Neural cell (in vitro differentiated cells): ENCODE data around the gene APLNR.

Source experiments
- EP300 ChIP-seq: fragments of 450-650 bp; conservative IDR thresholded peaks from 2 replicates; pipeline ENCODE4 v1.6.1; 2014; ENCODE audit warnings: antibody characterized with exemption, mild to moderate bottlenecking, moderate library complexity; ENCODE audit not compliant: poor library complexity, severe bottlenecking
- EZH2 ChIP-seq: fragments of 200-600, 300-800 bp; shearing (Covaris generic), sonication (generic); IDR thresholded peaks from 2 replicates; pipeline ENCODE4 v1.6.1; 2014; ENCODE audit warnings: antibody characterized with exemption, low read length, borderline replicate concordance, mild to moderate bottlenecking; ENCODE audit not compliant: insufficient read depth, poor library complexity, severe bottlenecking
- MXI1 ChIP-seq: fragments of 450-650 bp; conservative IDR thresholded peaks from 2 replicates; pipeline ENCODE4 v1.6.1; 2014; ENCODE audit warnings: antibody characterized with exemption, mild to moderate bottlenecking; ENCODE audit not compliant: poor library complexity, severe bottlenecking
- POLR2AphosphoS5 ChIP-seq: IDR thresholded peaks from 2 replicates; pipeline ENCODE4 v1.6.1; 2012
- RAD21 ChIP-seq: fragments of 450-650 bp; conservative IDR thresholded peaks from 2 replicates; pipeline ENCODE4 v1.6.1; 2014; ENCODE audit warnings: antibody characterized with exemption, mild to moderate bottlenecking, moderate library complexity
- TAF1 ChIP-seq: IDR thresholded peaks from 2 replicates; pipeline ENCODE4 v1.6.1; 2012; ENCODE audit warnings: low read depth
- TF ChIP-seq, protein P1 (sequence below): fragments of 450-650 bp; IDR thresholded peaks from 2 replicates; pipeline ENCODE4 v1.5.1; 2014; ENCODE audit warnings: antibody characterized with exemption, mild to moderate bottlenecking, moderate library complexity; ENCODE audit not compliant: poor library complexity, severe bottlenecking
- TF ChIP-seq, protein P2 (sequence below): IDR thresholded peaks from 2 replicates; pipeline ENCODE4 v1.6.1; 2012; ENCODE audit warnings: borderline replicate concordance

DNA sequence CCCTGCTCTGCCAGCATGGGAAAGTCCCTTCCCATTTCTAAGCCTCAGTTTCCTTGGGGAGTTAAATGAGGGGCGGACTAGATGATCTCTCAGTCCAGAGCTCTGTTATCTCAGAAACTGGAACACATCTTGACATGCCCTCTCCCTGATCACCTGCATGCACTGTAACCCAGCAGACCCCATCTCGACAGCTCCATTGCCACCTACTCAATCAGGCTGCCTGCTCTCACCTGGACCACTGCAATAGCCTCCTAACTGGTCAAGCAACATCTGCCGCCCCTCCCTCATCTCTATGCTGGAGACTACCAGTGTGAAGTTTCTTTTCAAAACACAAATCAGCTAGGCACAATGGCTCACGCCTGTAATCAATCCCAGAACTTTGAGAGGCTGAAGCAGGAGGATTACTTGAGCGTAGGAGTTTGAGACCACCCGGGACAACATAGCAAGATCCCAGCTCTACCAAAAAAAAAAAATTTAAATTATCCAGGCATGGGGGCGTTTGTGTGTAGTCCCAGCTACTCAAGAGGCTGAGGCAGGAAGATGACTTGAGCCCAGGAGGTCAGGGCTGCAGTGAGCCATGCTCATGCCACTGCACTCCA, 33.1 kb downstream of the APLNR start:
- TF ChIP-seq, protein P1, sequence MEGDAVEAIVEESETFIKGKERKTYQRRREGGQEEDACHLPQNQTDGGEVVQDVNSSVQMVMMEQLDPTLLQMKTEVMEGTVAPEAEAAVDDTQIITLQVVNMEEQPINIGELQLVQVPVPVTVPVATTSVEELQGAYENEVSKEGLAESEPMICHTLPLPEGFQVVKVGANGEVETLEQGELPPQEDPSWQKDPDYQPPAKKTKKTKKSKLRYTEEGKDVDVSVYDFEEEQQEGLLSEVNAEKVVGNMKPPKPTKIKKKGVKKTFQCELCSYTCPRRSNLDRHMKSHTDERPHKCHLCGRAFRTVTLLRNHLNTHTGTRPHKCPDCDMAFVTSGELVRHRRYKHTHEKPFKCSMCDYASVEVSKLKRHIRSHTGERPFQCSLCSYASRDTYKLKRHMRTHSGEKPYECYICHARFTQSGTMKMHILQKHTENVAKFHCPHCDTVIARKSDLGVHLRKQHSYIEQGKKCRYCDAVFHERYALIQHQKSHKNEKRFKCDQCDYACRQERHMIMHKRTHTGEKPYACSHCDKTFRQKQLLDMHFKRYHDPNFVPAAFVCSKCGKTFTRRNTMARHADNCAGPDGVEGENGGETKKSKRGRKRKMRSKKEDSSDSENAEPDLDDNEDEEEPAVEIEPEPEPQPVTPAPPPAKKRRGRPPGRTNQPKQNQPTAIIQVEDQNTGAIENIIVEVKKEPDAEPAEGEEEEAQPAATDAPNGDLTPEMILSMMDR: no peak
- no peak for TF ChIP-seq POLR2AphosphoS5
- TF ChIP-seq EZH2: no peak
- TF ChIP-seq RAD21: no peak
- TF ChIP-seq, protein P2, sequence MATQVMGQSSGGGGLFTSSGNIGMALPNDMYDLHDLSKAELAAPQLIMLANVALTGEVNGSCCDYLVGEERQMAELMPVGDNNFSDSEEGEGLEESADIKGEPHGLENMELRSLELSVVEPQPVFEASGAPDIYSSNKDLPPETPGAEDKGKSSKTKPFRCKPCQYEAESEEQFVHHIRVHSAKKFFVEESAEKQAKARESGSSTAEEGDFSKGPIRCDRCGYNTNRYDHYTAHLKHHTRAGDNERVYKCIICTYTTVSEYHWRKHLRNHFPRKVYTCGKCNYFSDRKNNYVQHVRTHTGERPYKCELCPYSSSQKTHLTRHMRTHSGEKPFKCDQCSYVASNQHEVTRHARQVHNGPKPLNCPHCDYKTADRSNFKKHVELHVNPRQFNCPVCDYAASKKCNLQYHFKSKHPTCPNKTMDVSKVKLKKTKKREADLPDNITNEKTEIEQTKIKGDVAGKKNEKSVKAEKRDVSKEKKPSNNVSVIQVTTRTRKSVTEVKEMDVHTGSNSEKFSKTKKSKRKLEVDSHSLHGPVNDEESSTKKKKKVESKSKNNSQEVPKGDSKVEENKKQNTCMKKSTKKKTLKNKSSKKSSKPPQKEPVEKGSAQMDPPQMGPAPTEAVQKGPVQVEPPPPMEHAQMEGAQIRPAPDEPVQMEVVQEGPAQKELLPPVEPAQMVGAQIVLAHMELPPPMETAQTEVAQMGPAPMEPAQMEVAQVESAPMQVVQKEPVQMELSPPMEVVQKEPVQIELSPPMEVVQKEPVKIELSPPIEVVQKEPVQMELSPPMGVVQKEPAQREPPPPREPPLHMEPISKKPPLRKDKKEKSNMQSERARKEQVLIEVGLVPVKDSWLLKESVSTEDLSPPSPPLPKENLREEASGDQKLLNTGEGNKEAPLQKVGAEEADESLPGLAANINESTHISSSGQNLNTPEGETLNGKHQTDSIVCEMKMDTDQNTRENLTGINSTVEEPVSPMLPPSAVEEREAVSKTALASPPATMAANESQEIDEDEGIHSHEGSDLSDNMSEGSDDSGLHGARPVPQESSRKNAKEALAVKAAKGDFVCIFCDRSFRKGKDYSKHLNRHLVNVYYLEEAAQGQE: no peak
- TF ChIP-seq EP300: no peak
- TF ChIP-seq TAF1: no peak
- TF ChIP-seq MXI1: no peak
